ENCODE data around the gene MMUT.

DNA sequence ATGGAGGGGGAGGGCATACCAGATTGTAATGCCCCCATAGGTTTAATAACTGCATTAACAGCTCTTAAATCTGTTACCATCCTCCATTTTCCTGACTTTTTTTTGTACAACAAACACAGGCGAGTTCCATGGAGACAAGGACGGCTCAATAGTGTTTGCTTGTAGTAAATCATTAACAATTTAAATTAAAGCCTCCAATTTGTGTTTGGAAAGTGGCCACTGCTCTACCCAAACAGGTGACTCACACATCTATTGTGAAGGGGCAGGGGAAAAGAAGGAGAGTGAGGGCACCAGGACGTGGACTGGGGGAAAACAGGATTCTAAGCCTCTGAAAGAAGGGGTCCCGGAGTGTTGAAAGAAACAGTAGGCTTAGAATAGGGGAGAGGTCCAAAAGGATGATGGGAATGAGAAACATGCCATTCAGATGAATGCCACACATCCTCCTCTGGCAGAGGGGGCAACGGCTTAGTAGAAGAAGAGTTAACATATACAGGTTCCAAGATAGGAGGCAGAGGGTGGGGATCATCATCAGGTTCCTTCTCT lies 43.6 kb upstream of the MMUT start:
- TF ChIP-seq, protein P1, sequence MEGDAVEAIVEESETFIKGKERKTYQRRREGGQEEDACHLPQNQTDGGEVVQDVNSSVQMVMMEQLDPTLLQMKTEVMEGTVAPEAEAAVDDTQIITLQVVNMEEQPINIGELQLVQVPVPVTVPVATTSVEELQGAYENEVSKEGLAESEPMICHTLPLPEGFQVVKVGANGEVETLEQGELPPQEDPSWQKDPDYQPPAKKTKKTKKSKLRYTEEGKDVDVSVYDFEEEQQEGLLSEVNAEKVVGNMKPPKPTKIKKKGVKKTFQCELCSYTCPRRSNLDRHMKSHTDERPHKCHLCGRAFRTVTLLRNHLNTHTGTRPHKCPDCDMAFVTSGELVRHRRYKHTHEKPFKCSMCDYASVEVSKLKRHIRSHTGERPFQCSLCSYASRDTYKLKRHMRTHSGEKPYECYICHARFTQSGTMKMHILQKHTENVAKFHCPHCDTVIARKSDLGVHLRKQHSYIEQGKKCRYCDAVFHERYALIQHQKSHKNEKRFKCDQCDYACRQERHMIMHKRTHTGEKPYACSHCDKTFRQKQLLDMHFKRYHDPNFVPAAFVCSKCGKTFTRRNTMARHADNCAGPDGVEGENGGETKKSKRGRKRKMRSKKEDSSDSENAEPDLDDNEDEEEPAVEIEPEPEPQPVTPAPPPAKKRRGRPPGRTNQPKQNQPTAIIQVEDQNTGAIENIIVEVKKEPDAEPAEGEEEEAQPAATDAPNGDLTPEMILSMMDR (IDR thresholded peaks at IDR 0.05): no peak
- TF ChIP-seq POLR2AphosphoS5 (IDR thresholded peaks at IDR 0.05): no peak

Data from transverse colon (tissue), 4 donors.